Measurements from ENCODE around the gene LPP. TPM values are rescaled to one million over a fixed set of nuclear protein-coding genes. Genes with fewer than 3 reads are reported as not detected.

LPP gene
- total RNA-seq, 1 donor from 2014 or later, result 97.4 TPM

DNA sequence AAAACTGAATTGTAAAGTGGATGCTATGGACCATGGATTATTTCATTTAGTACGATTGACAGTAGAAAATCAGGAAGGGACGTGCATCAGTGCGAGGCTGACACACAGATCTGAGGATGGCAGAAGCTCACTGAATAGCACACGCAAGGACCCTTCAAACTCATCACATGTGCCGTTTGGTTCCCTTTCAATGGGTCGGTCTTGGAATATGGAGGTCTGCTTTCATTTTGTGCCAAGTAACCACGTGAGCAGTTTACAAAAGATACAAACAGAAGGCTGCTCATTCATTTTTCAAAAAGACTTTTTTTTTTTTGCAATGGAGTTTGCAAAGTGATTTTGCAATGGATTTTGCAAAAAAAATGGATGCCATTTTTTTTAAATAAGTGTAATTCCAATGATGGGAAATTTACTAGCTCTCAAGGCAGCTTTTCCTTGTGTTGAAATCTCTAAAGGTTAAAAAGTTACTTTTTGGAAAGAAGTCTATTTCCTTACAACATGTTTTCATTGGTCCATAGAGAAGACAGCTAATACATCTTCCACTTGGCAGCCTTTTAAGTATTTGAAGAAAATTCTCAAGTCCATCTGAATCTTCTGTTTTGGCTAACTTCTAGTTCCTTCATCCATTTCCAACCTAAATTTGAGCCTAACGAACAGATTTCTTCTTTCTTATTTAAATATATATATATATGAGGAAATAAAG, 625.5 kb downstream of the LPP start:
- H3K27me3 ChIP-seq (ENCODE audit: low read depth), result no peaks in the 10 kb centered on the region
- no peaks in the 10 kb centered on the region for H3K9me3 ChIP-seq (replicated peaks)
- no peaks in the 10 kb centered on the region for H3K36me3 ChIP-seq
- DNase-seq, result no peak
- intact Hi-C loops (cut with micrococcal nuclease), result no loop called here
- H3K27ac ChIP-seq (replicated peaks), result peak overlapping the region; percentile 79
- TF ChIP-seq, protein P1, sequence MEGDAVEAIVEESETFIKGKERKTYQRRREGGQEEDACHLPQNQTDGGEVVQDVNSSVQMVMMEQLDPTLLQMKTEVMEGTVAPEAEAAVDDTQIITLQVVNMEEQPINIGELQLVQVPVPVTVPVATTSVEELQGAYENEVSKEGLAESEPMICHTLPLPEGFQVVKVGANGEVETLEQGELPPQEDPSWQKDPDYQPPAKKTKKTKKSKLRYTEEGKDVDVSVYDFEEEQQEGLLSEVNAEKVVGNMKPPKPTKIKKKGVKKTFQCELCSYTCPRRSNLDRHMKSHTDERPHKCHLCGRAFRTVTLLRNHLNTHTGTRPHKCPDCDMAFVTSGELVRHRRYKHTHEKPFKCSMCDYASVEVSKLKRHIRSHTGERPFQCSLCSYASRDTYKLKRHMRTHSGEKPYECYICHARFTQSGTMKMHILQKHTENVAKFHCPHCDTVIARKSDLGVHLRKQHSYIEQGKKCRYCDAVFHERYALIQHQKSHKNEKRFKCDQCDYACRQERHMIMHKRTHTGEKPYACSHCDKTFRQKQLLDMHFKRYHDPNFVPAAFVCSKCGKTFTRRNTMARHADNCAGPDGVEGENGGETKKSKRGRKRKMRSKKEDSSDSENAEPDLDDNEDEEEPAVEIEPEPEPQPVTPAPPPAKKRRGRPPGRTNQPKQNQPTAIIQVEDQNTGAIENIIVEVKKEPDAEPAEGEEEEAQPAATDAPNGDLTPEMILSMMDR (IDR thresholded peaks at IDR 0.05; ENCODE audit: borderline replicate concordance), result no peak
- peaks cover 77% of the 10 kb centered on the region for H3K4me1 ChIP-seq
- no peak overlapping the region for H3K4me3 ChIP-seq

DNA sequence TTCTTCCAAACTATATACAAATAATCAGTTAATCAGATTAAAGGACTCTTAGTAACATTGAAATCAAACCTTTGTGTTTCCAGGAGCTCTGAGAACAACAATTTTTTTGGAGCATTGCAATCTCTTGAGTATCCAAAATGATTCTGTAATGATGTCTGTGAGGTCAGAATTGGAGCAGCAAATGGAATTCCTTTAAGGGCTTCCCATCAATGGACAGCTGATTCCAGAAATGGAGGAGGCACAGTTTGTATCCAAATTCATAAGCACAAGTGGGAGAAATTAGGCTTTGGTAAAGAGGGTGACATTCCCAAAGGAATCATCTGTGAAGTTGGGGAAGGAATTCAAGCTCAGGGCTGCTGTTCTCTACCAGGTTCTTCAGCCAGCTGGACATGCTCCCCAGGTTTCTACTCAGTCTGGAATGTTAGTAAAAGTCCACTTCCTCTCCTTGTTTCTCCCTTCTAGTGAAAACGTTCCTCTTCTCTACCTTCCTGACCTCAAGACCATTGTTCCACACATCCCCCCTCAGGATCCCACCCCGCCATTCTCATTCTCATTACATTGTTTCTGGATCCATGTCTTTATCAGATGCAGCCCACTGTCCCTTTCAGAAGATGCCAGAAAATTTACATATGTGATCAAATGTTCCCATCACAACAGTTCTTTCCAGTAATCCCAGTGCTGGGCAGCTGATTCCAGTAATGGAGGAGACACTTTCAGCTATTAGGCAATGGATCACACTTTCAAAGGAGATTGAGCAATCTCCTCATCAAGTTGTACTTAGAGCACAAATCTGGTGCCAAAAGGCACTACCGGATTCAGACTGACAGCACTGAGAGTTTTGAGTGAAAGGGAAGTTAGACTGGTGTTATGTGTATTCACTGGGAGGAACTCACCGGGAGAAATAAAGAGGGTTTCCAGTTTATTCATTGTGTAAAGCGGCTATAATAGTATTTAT, 626.5 kb downstream of the LPP start:
- Histone ChIP-seq H3K4me1 (peaks cover 69% of the 10 kb centered on the region), H3K27ac (replicated peaks) (peak overlapping the region; percentile 79), H3K27me3 (ENCODE audit: low read depth) (no peaks in the 10 kb centered on the region), H3K4me3 (no peak overlapping the region), H3K36me3 (no peaks in the 10 kb centered on the region), H3K9me3 (replicated peaks) (no peaks in the 10 kb centered on the region)
- DNase-seq, result peak; percentile 27
- intact Hi-C loops (cut with micrococcal nuclease), result no loop called here
- TF ChIP-seq, protein P1 (IDR thresholded peaks at IDR 0.05; ENCODE audit: borderline replicate concordance), result no peak

DNA sequence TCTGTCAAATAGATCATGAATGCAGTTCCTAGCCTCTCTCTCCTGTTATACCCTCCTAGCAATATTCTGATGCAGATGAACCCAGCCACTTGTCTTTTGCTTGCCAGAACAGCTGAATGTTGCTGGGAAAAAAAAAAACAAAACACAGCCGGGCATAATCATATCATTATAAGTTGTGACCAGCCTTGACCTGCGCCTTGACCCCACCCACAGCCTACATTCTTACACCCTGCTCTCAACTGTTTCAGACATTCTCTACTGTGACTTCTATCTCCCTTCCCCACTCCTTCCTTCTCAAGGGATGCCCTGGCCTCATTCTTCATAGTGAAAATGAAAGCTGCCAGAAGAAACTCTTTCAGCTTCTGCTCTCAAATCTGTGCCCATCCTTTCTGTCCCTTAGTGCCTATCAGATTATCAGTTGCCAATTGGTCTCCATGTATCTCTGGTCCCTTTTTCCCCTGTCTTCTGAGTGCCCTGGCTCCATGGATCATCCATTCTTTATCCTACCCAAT, 628.7 kb downstream of the LPP start:
- Histone ChIP-seq H3K27ac (replicated peaks) (peak overlapping the region; percentile 79), H3K27me3 (ENCODE audit: low read depth) (no peaks in the 10 kb centered on the region), H3K9me3 (replicated peaks) (no peaks in the 10 kb centered on the region), H3K4me3 (no peak overlapping the region), H3K36me3 (no peaks in the 10 kb centered on the region), H3K4me1 (peaks cover 50% of the 10 kb centered on the region)
- no peak for DNase-seq
- TF ChIP-seq, protein P1 (IDR thresholded peaks at IDR 0.05; ENCODE audit: borderline replicate concordance), result no peak
- intact Hi-C loops (cut with micrococcal nuclease), result no loop called here

DNA sequence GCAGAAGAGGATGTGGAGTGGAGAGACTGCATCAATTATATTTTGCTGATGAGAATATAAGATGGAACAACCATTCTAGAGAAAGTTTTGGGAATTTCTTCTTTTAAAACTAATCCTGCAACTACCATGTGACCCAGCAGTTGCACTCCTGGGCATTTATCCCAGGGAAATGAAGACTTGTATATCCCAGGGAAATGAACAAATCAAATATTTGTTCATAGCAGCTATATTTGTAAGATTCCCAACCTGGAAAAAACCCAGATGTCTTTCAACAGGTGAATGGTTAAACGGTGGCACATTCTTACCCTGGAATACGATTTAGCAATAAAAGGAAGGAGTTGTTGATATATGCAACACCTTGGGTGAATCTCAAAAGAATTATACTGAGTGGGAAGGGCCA, 632.5 kb downstream of the LPP start:
- peaks cover 18% of the 10 kb centered on the region for H3K4me1 ChIP-seq
- H3K27me3 ChIP-seq (ENCODE audit: low read depth), result no peaks in the 10 kb centered on the region
- no peak overlapping the region for H3K4me3 ChIP-seq
- H3K36me3 ChIP-seq, result no peaks in the 10 kb centered on the region
- DNase-seq, result no peak
- TF ChIP-seq, protein P1 (IDR thresholded peaks at IDR 0.05; ENCODE audit: borderline replicate concordance), result no peak
- H3K27ac ChIP-seq (replicated peaks), result no peak overlapping the region
- intact Hi-C loops (cut with micrococcal nuclease), result no loop called here
- H3K9me3 ChIP-seq (replicated peaks), result no peaks in the 10 kb centered on the region

DNA sequence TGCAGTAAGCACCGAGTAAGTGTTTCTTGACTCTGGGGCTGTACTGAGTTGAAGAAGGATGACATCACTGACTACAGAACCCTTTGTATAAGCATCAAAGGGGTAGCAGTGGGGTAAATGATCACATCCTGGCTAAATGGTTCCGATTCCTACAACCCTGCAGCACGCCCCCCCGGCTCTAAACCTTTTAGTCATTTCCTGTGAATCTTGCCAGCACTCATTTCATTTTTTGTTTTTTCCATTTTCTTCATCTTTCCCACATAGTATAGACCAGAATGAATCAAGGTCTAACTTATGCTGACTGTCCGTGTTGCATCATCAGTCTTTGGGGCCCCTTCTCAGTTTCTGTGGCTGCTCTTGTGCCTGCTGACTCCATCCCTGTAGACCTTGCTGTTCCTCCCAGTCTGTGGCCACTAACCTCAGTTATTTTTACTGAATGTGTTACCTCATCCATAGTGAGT, 634.7 kb downstream of the LPP start:
- no peak for DNase-seq
- Histone ChIP-seq H3K27me3 (ENCODE audit: low read depth) (no peaks in the 10 kb centered on the region), H3K4me1 (peaks cover 4% of the 10 kb centered on the region), H3K36me3 (no peaks in the 10 kb centered on the region), H3K4me3 (no peak overlapping the region), H3K9me3 (replicated peaks) (no peaks in the 10 kb centered on the region), H3K27ac (replicated peaks) (no peak overlapping the region)
- TF ChIP-seq, protein P1 (IDR thresholded peaks at IDR 0.05; ENCODE audit: borderline replicate concordance), result no peak
- intact Hi-C loops (cut with micrococcal nuclease), result no loop called here
